OCI-LY7 (cell line): ENCODE data around the gene DAZL.

ENCODE experiments used
- CTCF ChIP-seq: fragments of 200-600 bp; sonication (generic); conservative IDR thresholded peaks from 2 replicates; pipeline ENCODE4 v1.5.1; 2014; ENCODE audit warnings: mild to moderate bottlenecking, antibody characterized with exemption, low read length, moderate library complexity, mixed read lengths
- EZH2phosphoT487 ChIP-seq: fragments of 200-600 bp; sonication (generic); IDR thresholded peaks from 2 replicates; pipeline ENCODE4 v1.6.1; 2018; ENCODE audit warnings: low read depth, borderline replicate concordance, mild to moderate bottlenecking, mixed run types, antibody characterized with exemption, low read length, moderate library complexity, mixed read lengths

- TF ChIP-seq CTCF (0 out of 2 replicates have a peak, but pooled peaks have one; percentile 20), EZH2phosphoT487 (no peak)
Measured at GRCh38 chr3:16595778-16596177, 9.4 kb downstream of the DAZL start.
